Activated T-cell treated with anti-CD3 and anti-CD28 coated beads for 24 hours (primary cell): ENCODE measurements around the gene TSHZ1.

Source experiments
- DNase-seq: peaks from one replicate; pipeline ENCODE4 v3.0.0-alpha.2; 2020; ENCODE audit warnings: low read depth

The TSHZ1 gene

DNA sequence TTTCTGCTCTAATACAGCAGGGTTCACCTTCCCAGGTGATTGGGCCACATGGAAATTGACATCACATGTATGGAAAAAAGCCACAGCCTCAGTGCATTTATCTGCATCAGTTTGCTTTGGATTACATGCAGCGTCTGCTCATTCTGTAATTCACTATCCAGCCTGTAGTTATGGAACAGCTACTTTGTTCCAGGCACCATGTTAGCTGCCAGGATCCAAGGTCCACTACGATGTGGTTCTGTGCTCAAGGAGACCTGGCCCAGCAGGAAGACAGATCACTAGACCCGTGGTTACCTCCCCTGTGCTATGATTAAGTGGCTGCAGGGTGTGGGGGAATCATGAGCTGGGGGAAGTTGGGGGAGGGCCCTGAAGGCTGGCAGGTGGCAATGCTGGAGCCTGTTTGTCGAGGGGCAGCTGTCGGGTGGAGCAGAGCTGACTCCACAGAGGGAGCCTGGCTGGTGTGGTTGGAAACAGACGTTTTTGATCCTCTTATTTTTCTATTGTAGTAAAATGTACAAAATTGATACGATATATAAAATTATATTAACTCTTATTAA is 58.6 kb downstream of the TSHZ1 start:
- DNase-seq: no peak

DNA sequence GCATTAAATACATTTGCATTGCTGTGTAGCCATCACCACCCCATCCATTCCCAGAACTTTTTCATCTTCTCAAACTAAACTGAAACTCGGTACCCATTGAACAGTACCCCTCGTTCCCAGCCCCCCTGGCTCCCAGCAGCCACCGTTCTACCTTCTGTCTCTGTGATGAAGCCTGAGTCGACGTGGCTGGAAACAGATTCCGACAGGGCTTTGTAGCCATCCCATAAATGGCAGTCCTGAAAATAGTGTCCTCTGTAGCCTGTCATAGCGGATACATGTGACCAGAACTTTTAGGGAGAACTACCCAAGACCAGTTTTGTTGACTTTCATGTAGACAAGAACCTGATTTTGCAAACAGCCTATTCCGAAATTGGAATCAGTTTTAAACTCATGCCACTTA is 59.1 kb downstream of the TSHZ1 start:
- no peak for DNase-seq

DNA sequence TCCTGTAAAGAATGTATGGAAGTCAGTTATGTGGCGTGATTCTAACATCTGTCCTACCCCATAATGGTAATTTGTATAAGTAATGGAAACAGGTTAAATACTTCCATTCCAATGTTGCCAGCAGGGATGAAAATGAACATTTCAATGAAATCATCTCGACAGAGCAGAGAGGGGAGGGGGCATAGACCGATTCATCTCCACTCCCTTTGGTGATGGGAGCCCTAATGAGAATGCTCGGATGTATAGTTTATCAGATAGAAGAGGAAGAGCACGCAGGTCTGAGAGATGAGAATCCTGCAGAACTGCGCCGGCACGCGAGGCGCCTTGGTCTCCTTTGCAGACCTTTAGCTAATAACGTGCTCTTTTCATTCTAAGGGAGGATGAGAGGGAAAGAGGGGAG is 61.4 kb downstream of the TSHZ1 start:
- DNase-seq: no peak

DNA sequence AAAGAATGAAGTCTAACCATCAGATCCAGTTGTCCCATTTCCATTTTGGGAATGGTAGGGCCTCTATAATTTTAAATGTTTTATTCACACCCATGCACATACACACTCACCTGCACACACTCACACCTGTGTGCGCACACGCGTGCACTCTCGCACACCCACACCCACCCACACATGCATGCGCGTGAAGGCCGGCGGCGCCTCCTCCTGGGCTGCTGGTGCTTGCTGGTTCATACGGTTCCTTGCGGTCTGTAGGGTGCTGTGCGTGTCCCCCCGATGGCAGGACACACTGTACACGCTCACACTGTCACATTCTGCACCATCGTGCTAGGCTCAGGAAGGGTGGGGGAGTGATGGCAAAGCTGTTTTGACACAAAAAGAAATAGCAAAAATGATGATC is 63.2 kb downstream of the TSHZ1 start:
- no peak for DNase-seq

DNA sequence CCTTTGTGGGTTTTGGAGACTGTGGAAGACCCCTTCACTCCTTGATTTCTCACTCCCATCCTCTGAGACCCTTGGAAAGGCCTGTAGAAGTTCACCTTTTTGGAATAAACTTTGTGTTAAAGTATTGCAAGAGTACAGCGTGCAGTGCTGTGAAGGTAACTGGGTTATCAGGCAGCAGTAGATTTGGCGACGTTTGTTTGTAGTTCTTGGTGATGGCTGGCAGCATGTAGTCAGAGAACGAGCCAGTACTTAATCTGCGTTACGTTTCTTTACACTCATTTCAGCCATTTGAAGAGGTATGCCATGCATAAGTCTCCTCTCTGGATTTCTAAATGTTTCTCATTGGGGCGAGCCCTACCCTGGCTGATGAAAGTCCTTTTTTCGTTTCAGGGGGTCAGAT is 64.6 kb downstream of the TSHZ1 start:
- no peak for DNase-seq

DNA sequence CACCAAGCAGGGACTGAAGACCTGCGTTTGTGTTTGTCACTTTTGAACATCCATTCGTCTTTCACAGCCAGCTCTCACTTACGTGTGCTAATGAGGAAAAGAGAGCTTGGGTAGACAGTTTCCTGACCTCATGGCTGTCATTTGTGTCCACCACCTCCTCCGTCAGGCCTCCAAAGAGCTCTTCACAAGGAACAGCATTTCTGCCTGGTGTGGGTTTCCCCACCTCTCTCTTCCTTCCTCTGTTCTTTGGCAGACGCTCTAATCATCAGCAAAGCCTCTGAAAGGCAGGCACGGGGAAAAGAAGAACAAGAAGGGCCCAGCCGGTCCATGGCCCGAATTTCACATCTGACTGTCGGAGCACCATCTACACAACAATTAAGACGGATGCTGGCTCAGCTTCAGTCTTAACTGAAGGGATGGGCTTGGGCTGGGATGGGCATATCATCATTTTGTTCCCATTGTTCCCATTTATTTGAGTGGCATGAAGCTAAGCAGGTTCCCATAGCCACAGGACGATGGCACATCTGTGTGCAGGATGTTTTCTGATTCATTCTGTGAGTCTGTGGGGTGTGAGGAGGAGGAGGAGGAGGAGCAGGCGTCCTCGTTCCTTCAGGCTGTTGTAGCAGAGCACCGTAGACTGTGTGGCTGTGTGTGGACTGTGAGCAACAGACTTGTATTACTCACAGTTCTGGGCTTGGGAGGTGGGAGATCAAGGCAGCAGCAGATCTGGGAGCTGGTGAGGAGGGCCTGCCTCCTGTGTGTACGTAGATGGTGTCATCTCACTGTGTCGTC is 66.4 kb downstream of the TSHZ1 start:
- DNase-seq: no peak

DNA sequence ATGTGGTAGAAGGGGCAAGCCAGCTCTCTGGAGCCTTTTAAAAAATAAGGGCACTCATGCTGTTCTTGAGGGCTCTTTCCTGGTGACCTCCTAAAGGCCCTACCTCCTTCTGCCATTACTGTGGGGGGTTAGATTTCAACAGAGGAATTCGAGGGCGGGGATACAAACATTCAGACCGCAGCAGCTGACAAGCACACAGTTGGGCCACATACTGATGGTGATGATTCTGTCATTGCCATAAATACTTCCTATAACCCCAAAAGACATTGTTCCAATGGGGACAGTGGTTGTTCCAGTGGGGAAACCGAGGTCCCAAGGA is 67.0 kb downstream of the TSHZ1 start:
- no peak for DNase-seq

DNA sequence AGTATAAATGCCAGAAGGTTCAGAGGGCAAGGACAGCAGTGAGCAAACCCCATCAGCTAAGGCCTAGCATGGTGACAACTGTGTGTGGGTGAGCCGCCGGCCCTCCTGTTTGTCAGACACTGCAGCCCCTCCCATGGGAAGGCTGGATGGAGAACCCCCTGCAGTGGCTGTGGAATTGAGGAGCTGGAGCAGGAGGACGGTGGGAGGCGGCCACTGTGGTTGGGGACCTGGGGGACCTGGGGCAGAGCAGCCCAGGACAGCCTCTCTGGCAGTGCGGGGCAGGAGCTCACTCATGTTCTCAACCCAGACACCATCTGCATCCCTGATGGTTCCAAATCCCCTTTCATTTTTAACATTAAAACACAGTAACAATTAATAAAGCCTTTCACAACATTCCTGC is 68.8 kb downstream of the TSHZ1 start:
- DNase-seq: no peak

DNA sequence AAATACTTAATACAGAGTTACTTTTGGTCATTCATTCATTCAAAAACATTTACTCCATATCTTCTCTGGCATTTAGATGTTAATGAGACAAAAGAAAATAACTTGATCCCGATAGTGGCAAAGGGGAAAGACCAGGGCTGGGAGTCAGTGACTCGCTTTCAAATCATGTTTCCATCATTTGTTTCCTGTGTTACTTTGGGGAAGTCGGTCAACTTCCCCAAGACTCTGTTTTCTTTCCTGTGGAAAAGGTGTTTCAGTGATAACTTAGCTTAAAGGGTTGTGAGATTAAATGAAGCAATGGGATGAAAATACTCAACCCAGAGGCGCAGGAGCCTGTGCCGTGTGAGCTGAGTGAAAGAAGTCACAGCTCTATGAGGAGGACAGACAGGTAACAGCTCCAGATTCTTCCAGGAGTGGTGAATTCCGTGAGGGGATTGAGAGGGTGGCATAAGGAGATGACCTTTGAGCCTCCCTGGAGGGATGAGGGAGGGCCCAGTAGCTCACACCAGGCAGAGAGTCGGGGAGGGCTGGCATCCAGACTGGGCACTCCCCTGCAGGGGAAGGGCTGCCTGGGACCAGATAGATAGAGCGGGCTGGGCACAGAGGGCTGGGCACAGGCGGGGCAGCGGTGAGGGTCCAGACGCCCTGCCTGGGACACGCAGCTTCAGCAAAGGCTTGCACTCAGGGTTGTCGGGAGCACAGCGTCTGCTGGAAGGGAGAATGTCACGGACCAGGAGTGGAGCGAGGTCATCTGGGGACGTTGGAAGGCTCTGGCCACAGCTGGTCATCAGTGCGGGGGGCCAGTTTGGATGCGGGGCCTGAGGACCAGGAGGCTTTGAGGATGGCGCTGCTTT is 70.1 kb downstream of the TSHZ1 start:
- no peak for DNase-seq

DNA sequence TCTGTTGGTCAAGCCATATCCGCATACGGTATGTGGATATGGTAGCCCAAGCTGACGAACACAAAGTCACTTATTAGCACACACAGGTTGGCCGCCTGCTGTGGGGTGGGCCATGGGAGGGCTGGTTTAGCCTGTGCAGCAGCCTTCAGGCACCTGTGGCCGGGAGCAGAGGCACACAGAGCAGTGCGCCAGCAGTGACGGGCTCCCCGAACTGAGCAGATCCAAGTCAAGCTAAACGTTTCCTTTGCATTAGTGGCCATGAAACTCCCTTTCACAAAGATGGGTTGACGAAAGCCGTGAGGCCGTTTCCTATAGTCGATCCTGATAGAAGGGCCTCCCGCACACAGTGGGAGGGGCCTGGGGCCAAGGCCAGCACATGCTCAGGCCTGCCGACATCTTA is 72.1 kb downstream of the TSHZ1 start:
- DNase-seq: no peak

DNA sequence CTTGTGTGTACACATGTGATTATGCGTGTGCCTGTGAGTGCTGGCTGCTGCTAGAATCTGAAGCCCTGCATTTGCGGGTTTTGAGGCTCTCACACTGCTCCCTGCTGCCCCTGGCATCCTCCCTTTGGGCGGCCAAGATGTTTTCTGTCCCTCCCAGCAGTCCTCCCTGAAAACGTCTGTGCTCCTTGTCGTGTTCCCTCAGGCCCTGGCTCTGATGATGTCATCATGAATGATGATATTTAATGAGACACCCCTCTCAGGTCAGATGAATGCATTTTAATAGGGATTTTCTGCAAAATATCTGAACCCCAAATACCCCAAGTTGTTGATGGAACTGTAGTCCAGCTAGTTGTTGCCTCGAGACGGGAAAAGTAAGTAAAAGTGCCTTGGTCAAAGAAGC is 73.1 kb downstream of the TSHZ1 start:
- DNase-seq: no peak

DNA sequence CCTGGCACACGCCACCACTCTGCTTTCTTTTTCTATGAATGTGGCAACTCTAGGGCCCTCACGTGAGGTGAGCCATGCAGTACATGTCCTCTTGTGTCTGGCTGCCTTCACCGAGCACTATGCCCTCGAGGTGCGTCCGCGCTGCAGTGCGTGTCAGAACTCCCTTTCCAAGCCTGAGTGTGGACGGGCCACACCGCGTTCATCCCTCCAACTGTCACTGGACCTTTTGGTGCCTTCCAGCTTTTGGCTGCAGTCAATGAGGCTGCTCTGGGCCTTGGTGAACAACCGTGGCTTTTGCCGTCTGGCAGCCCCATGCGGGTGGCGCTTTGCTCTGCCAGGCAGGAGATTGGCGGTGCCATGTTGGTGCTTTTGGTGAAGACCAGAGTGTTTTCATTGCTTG is 74.0 kb downstream of the TSHZ1 start:
- no peak for DNase-seq

DNA sequence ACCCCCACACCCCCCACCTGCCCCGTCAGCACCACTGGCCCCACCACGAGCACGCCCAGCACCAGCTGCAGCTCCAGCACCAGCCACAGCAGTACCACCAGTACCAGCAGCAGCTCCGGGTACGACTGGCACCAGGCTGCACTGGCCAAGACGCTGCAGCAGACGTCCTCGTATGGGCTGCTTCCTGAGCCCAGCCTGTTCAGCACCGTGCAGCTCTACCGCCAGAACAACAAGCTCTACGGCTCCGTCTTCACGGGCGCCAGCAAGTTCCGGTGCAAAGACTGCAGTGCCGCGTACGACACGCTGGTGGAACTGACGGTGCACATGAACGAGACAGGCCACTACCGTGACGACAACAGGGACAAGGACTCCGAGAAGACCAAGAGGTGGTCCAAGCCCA is 75.3 kb downstream of the TSHZ1 start:
- no peak for DNase-seq

DNA sequence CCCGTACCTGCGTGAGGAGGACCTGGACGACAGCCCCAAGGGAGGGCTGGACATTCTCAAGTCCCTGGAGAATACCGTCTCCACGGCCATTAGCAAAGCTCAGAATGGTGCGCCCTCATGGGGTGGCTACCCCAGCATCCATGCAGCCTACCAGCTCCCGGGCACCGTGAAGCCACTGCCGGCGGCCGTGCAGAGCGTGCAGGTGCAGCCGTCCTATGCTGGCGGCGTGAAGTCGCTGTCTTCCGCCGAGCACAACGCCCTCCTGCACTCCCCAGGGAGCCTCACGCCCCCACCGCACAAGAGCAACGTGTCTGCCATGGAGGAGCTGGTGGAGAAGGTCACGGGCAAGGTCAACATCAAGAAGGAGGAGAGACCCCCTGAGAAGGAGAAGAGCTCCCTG is 76.4 kb downstream of the TSHZ1 start:
- no peak for DNase-seq

DNA sequence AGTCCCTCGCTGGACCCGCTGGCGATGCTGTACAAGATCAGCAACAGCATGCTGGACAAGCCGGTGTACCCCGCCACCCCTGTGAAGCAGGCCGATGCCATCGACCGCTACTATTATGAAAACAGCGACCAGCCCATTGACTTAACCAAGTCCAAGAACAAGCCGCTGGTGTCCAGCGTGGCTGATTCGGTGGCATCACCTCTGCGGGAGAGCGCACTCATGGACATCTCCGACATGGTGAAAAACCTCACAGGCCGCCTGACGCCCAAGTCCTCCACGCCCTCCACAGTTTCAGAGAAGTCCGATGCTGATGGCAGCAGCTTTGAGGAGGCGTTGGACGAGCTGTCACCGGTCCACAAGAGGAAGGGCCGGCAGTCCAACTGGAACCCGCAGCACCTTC is 77.1 kb downstream of the TSHZ1 start:
- DNase-seq: no peak

DNA sequence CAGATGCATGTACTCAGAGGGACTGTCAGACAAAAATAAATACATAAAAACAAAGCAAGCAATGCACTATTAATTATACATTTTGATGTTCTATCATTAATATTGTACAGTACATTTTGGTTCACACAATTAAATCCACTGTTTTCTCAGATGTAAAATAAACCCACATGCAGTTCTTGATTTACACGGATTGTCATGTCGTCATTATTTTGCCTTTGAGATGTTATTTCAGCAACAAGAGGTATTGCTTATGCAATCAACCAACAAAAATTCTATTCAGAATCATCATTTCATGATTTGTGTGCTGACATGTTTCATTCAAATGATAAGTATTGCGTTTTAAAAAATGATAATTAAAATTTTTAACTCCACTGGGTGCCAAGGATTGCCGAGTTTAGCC is 79.2 kb downstream of the TSHZ1 start:
- DNase-seq: no peak

DNA sequence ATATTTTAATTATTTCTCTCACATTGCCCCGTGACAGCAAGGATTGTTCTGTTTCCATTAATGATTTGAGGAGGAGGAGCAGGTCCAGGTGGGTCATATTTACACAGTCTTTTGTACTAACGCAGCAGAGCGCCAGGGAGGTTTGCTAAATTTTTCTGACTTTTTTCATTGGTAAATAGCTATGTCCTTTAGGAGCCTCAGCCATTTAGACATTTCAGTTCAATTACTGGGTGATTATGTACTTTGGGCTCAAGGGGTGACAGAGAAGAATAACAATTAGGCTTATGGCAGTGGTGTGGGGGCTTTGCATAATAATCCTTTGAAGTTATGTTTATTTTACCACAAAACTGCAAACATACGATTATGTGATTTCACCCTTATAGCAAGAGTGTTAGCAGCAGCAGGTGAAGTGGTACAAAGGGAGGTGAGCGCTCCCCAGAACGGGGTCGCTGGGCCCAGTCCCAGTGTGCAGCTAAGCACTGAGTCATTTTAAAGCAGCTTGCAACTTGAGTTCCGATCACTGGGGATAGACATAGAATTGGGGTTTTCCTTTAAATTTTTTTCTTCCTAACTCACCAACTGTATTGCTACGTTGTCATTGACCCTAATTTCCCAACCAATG is 80.3 kb downstream of the TSHZ1 start:
- DNase-seq: no peak

DNA sequence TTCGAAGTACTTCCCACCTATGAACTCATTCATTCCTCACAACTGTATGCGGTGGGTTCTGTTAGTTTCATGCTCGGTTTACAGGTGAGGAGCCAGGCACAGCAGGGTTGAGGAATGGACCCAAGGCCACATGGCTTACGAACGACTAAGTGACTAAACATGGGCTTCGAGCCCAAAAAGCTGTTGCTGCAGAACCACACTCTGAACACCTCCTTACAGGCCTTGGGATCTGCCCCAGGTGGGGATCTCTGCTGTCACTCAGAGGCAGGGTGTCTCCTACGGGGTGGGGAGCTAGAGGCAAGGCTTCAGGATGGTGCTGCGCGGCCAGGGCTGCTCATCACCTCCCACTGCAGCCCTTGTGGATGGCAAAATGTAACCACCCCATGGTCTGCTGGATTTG is 80.9 kb downstream of the TSHZ1 start:
- no peak for DNase-seq

DNA sequence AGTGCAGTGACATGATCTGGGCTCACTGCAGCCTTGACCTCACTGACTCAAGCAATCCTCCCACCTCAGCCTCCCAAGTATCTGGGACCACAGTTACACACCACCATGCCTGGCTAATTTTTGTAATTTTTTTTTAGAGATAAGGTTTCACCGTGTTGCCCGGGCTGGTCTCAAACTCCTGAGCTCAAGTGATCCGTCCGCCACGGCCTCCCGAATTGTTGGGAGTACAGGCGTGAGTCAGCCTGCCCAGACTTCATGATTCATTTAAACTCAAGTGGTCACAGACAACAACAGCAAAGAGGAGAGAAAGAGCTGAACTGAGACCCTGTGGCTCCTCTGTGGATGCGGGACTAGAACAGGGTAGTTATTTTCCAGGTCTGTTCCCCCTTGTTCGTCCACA is 83.0 kb downstream of the TSHZ1 start:
- DNase-seq: no peak

DNA sequence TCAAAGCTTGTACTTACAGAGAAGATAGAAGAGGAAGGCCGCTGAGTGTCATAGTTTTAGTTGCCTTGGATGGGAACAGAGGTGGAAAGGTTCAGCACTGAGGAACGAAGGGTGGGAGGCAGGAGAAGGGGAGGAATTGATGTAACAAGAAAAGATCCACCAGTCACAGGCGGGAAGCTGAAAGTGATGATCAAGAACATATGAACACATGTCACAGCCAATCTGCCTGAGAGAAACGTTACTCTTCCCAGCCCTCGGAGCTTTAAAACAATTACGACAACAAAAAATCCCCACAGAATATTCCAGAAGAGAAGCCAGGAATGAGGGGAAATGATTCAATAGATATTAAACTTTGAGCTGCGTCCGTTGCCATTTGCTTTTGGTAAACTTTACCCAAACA is 87.1 kb downstream of the TSHZ1 start:
- DNase-seq: no peak

DNA sequence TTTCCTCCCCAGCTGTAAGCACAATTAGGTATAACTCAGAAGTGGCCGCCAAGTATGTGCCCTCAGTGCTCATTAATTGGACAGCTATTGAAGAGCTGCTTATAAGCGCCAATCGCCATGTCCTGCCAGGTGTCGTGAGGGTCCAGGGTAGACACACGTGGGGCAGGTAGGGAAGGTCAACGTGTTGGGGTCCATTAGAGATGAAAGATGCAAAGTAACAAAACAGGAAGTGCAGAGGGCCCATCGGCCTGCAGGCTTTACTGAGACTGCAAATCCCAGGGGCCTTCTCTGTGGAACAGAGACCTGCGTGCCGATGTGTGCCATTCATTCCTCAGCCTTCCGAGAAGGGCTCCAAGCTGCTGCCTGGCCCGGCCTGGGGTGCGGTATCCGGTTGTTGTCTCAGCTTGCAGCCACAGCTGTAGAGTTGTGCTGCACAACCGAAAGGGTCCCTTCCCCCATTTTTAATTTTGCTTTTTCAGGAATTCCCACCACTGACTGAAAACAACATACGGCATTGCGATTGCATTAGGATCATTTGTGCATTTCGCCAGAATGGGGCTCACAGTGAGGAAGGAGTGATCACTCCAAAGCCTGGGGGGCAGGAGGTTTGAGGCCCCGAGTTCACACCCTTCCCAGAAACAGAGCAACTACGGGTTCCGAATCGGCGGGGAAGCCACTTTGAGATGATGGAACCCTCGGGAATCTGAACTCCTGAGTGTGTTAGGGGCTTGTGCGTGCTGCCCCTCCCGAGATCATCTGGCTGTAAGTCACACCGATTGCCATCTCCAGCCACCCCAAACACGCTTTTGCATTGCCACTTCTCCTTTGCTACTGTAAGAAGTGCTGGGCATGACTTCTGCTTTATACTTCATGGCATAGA is 94.3 kb downstream of the TSHZ1 start:
- DNase-seq: no peak

DNA sequence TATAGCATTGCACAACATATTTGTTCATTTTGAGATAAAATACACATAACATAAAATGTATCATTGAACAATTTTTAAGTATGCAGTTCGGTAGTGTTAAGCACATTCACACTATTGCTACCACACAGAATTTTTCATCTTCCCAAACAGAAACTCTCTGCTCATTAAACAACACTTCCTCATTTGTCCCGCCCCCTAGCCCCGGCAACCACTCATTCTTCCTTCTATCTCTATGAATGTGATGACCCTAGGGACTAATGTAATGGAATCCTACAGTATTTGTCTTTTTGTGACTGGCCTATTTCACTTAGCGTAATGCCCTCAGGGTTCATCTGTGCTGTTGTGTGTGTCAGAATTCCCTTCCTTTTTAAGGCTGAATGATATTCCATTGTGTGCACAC is 95.4 kb downstream of the TSHZ1 start:
- no peak for DNase-seq
